T follicular helper cell (primary cell): ENCODE data around the gene DYNC2H1.
"Not testable (repeated sequence)": the region's sequence is repeated elsewhere in the genome, so short reads cannot be mapped to it uniquely, and the experiment has no call there.

ENCODE experiments used
- DNase-seq: peaks from one replicate; pipeline ENCODE4 v3.0.0-alpha.2; 2020; ENCODE audit warnings: low read depth

Gene DYNC2H1

GRCh38 chr11:103141986-103142385 lies 32.8 kb downstream of the DYNC2H1 start:
- not testable (repeated sequence) for DNase-seq

GRCh38 chr11:103147627-103148026 lies 38.4 kb downstream of the DYNC2H1 start:
- no peak for DNase-seq

GRCh38 chr11:103157542-103157941 lies 48.3 kb downstream of the DYNC2H1 start:
- no peak for DNase-seq

- DNase-seq = no peak
Observed at GRCh38 chr11:103164093-103164796, 55.0 kb downstream of the DYNC2H1 start.

- DNase-seq = no peak
Observed at GRCh38 chr11:103167166-103167565, 57.9 kb downstream of the DYNC2H1 start.

GRCh38 chr11:103170865-103171264 lies 61.6 kb downstream of the DYNC2H1 start:
- no peak for DNase-seq

GRCh38 chr11:103175461-103176129 lies 66.4 kb downstream of the DYNC2H1 start:
- DNase-seq = no peak

- no peak for DNase-seq
Observed at GRCh38 chr11:103183981-103184611, 74.9 kb downstream of the DYNC2H1 start.

- DNase-seq = no peak
Observed at GRCh38 chr11:103202048-103202651, 92.9 kb downstream of the DYNC2H1 start.

GRCh38 chr11:103210543-103210942 lies 101.3 kb downstream of the DYNC2H1 start:
- no peak for DNase-seq

GRCh38 chr11:103215812-103216211 lies 106.6 kb downstream of the DYNC2H1 start:
- DNase-seq = no peak

- DNase-seq = no peak
Observed at GRCh38 chr11:103220133-103220532, 110.9 kb downstream of the DYNC2H1 start.

- no peak for DNase-seq
Observed at GRCh38 chr11:103222806-103223205, 113.6 kb downstream of the DYNC2H1 start.

- DNase-seq = no peak
Observed at GRCh38 chr11:103228807-103229206, 119.6 kb downstream of the DYNC2H1 start.

GRCh38 chr11:103234974-103235373 lies 125.7 kb downstream of the DYNC2H1 start:
- no peak for DNase-seq

GRCh38 chr11:103241574-103241973 lies 132.3 kb downstream of the DYNC2H1 start:
- no peak for DNase-seq

- DNase-seq = no peak
Observed at GRCh38 chr11:103254123-103254522, 144.9 kb downstream of the DYNC2H1 start.

- DNase-seq = no peak
Observed at GRCh38 chr11:103257360-103257759, 148.1 kb downstream of the DYNC2H1 start.

GRCh38 chr11:103266167-103266831 lies 157.1 kb downstream of the DYNC2H1 start:
- no peak for DNase-seq

GRCh38 chr11:103272876-103273275 lies 163.7 kb downstream of the DYNC2H1 start:
- DNase-seq = no peak

GRCh38 chr11:103274025-103274424 lies 164.8 kb downstream of the DYNC2H1 start:
- DNase-seq = no peak

- no peak for DNase-seq
Observed at GRCh38 chr11:103279821-103280220, 170.6 kb downstream of the DYNC2H1 start.
